AG09309 (cell line): ENCODE measurements around the gene CEP68.
"Not testable (repeated sequence)": the region's sequence is repeated elsewhere in the genome, so short reads cannot be mapped to it uniquely, and the experiment has no call there.

Experiments
- DNase-seq: peaks from one replicate; pipeline ENCODE4 v3.0.0-alpha.2; 2010; ENCODE audit warnings: low read depth
- H3K4me3 ChIP-seq: 2 replicates; pipeline ENCODE4 v1.5.1; 2011; ENCODE audit warnings: mild to moderate bottlenecking, low read depth, low read length, moderate library complexity; ENCODE audit not compliant: control insufficient read depth
- TF ChIP-seq, protein P1 (sequence below): IDR thresholded peaks from 2 replicates; pipeline ENCODE4 v1.5.1; 2011; ENCODE audit warnings: mild to moderate bottlenecking, low read depth, low read length, inconsistent platforms; ENCODE audit not compliant: insufficient read depth, control insufficient read depth; ENCODE audit errors: missing control alignments

Gene CEP68

DNA sequence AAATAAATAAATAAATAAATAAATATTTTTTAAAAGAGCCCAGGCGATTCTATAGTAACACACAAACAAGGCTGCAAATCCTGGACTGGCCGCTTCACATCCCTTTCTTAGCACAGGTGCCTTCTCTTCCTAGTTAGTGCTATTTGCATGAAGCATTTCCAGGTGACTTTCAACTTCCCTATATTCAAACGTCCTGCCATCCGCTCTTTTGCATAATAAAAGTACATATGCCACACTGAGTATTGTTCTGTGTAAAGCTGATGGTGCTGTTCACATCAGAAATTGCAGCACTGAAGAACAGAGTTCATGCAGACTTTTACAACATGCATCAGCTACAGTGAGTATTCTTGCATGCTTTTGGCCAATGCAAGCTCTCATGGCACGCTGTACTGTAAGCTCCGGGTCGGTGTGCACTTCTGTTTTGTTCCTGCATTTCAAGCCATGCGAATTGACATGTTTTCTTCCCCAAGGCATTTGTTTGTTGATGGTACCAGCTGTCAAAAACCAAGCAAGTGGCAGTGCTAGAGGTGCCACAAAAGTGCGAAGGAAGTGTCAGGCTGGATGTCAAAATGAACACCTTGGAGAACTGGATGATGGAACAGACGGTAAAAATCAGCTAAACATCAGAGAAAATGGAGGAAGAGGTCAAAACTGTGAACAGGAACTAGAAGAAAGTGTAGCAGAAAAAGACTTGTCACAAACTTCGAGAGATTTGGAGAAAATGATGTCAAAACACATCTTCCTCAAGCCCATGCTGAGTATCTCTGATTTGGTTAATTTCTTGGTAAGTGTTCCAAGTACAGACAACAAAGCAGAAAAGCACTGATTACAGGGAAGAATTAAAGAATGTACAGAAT, 25.5 kb upstream of the CEP68 start:
- TF ChIP-seq, protein P1, sequence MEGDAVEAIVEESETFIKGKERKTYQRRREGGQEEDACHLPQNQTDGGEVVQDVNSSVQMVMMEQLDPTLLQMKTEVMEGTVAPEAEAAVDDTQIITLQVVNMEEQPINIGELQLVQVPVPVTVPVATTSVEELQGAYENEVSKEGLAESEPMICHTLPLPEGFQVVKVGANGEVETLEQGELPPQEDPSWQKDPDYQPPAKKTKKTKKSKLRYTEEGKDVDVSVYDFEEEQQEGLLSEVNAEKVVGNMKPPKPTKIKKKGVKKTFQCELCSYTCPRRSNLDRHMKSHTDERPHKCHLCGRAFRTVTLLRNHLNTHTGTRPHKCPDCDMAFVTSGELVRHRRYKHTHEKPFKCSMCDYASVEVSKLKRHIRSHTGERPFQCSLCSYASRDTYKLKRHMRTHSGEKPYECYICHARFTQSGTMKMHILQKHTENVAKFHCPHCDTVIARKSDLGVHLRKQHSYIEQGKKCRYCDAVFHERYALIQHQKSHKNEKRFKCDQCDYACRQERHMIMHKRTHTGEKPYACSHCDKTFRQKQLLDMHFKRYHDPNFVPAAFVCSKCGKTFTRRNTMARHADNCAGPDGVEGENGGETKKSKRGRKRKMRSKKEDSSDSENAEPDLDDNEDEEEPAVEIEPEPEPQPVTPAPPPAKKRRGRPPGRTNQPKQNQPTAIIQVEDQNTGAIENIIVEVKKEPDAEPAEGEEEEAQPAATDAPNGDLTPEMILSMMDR, result no peak
- no peak for DNase-seq
- H3K4me3 ChIP-seq, result no peak overlapping the region

DNA sequence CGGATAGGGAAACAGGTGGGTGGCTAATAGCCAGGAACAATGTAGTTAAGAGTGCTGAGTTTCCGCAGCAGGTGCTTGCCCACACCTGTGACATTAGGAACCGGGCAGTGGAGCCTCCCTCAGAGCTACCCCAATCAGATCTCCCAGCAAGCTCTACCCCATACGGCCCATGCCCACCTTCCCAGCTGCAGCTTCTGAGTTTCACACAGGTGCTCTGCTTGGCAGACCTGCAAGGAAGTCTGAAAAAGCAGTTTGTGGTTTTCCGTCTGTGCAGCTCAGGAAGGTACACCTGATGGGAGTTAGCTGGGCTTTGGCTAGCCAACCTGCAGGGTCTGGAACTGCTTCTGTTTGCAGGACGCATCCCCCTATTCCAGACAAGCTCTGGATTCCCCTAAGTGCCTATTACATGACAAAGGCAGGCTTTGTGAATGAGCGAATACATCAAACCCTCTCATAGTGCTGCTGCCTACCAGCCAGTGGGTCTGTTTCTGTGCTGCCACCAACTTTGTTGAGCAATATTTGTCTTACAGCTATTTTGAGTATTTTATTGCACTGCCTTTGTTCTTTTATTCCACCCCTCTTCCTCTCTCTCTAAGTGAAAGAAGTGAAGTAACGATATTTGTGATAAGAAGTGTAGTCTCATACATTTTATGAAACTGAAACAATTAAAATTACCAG, 24.7 kb upstream of the CEP68 start:
- DNase-seq, result no peak
- TF ChIP-seq, protein P1, result no peak
- H3K4me3 ChIP-seq, result no peak overlapping the region

DNA sequence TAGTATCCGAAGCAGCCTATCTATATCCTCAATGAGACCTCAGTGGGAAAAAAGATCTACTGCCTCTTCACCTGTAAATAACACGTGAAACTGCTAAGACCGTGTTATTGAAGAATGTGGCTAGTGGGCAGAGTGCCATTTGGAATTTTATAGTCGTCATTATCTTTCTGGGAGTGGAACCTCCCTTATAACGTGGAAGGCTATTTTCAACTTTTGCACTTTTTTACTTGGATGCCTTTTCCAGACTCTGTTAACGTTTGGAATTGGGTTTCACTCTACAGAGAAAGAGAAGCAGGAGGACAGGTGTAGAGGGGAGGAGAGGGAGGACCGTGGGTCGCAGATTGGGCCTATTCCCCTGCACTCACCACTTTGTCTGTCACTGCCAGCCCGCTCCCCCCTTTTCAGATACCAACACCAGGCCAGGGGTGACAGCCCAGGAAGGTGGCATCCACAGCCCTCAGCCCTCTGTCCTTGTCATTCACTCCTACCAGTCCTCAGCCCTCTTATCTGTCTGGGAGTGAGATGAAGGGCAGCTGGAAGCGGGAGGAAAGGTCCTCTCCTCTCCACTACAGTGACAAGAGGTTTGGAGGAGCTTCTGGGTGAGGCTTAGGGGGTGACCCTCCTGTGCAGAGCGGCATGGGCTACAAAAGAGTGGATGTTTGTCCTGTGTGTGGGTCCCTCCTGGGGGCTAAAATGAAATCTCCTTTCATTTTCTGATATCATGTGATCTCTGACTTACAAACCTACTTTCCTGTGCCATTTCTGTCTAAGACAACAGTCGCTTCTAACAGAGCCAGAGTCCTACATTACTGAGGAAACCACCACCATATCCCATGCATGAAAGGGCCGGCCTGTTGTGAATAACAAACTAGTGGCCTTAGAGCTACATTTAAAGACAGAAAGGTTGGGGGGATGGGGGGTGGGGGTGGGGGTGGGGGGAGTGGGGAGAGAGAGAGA, 23.9 kb upstream of the CEP68 start:
- TF ChIP-seq, protein P1, result no peak
- H3K4me3 ChIP-seq, result no peak overlapping the region
- no peak for DNase-seq

DNA sequence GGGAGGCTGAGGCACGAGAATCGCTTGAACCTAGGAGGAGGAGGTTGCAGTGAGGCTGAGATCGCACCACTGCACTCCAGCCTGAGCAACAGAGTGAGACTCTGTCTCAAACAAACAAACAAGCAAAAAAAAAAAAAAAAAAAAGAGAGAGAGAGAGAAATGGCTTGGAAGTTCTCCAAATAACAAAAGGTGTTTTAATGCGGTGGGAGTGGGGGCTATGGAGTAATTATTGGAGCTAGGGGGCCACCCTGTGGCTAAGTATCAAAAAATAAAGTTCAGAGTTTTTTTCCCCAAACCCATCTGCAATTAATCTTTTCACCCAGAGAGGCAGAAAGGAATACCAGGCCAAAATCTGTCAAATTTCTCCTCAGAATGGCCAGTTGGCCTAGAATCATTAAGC, 23.0 kb upstream of the CEP68 start:
- no peak for DNase-seq
- H3K4me3 ChIP-seq, result no peak overlapping the region
- TF ChIP-seq, protein P1, result peak; percentile 19

DNA sequence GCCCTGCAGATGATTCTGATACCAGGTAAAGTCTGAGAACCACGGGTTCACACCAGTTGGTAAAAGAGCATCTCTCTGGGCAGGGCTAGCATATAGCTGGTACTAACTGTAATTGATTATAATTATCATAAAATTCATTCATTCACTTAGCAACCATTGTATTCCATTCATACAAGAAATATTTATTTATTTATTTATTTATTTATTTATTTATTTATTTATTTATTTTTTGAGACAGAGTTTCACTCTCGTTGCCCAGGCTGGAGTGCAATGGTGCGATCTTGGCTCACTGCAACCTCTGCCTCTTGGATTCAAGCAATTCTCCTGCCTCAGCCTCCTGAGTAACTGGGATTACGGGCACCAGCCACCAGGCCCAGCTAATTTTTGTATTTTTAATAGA, 22.5 kb upstream of the CEP68 start:
- DNase-seq, H3K4me3 ChIP-seq: not testable (repeated sequence)

DNA sequence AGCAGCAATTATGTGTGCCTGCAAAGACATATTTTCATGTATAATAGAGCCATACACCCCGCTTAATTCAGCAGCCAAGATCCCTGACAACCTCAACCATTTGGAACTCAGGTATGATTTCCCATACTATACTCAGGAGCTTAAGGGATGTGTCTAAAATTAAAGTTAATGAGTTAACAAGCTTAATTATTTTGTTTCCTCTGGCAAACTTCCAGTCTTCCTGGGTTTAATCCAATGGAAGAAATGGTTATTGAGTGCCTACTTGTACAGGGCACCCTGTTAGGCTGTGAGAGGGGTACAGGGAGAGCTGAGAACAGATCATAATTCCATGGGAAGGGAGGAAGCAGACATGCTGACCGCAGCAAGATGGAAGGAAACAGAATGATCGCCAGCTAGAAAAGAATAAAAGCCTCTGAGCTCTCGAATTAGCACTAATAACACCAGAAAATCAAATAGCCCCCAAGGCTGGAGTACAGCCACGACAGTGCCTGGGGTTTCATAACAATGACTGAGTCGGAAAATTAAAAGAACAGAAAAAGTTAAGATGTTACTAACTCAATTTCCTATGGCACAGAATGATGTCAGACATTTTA, 20.8 kb upstream of the CEP68 start:
- TF ChIP-seq, protein P1, result no peak
- DNase-seq, result no peak
- no peak overlapping the region for H3K4me3 ChIP-seq
